NCI-H1694 (cell line): ENCODE measurements around the gene AFAP1.

Source experiments
- DNase-seq: peaks from one replicate; lab custom pipeline; 2025; lab: John Stamatoyannopoulos, UW

The AFAP1 gene

DNA sequence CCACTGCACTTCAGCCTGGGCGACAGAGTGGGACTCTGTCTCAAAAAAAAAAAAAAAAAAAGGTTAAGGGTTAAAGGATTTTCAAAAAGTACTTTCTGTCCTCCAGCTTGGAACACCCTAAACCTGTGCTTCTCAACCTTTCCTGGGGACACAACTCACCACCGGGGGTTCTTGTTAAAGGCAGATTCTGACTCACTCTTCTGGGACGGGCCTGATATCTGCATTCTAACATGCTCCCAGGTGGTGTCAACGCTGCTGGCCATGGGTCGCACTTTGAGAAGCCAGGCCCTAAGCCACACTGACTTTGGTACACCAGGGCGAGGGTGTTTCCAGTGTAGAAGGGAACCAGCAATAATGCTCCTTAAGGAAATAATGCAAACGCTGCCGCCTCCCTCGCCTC is 46.1 kb downstream of the AFAP1 start:
- DNase-seq: no peak

DNA sequence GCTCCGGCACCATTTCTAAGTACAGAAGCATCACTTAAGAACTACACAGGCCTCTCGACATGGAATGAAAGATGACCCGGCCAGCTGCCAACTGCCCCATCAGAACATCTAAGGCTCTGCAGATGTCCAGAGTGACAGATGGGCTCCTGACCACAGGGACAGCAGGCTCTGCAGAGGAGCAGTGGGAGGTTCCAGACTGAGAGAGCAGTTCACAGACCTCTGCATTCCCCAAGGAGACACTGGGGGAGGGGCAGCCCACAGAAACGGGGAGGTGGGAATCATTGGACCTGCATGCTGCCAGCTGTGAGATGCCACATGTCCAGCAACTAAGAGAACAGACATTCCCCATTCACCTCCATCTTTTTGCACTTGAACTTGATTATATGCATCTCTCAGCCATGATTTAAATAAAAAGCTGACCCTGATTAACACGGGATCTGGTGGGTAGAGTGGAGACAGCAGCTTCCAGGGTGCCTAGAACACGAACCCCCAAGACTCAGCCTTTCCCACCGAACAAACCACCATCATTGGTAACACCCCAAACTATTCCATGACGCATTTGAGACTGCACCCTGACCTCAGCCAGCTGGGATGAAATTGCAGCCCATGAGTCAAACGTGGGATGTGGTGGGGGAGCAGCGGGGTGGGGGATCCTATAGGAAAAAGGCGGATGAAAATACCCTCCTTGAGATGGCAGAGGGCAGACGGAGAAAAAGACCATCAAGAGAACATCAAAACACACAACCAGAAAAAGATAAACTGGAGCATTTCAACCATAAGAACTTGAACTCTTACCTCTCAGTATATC is 47.2 kb downstream of the AFAP1 start:
- no peak for DNase-seq

DNA sequence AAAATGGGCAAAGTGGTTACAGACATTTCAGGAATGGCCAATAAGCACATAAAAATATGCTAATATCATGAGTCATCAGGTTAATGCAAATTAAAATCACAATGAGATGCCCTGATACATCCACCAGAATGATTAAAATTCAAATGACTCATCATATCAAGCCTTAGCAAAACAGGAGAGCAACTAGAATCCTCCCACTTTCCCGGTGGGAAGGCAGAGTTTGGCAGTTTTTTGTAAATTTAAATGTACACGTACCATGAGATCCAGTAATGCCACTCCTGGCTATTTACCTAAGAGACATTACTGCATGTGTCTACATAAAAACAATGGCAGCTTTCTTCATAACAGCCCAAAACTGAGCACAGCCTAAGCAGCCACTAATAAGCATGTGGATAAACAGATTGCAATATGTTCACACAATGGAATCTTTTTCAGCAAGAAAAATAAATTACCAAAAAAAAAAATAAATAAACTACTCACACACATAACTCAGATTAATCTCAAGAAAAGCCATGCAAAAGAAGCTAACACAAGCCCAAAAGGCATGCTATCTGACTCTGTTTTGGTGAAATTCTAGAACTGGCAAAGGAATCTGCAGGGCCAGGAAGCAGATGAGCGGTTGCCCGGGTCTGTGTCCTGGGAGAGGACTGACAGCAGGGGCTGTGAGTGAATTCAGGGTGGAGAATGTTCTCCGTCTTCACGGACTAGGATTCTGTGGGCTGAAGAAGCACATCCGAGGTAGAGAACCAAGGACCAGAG is 48.8 kb downstream of the AFAP1 start:
- DNase-seq: peak; percentile 27

DNA sequence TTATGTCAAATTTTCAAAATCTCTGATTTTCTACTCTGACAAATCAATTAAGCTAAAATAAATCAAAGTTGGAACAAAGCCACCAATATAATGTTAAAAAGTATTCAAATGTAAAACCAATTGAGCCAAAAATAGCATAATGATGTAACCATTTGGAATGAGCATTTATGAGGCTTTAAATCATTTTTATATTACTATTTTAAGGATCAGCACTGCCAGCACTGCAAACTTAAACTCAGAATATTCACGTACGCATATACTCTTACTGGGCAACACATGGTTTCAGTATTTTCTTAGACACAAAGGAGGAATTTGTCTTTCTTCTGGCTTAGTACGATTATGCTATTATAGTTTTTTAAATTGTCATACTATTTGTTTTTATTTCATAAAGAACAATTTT is 52.2 kb downstream of the AFAP1 start:
- DNase-seq: no peak

DNA sequence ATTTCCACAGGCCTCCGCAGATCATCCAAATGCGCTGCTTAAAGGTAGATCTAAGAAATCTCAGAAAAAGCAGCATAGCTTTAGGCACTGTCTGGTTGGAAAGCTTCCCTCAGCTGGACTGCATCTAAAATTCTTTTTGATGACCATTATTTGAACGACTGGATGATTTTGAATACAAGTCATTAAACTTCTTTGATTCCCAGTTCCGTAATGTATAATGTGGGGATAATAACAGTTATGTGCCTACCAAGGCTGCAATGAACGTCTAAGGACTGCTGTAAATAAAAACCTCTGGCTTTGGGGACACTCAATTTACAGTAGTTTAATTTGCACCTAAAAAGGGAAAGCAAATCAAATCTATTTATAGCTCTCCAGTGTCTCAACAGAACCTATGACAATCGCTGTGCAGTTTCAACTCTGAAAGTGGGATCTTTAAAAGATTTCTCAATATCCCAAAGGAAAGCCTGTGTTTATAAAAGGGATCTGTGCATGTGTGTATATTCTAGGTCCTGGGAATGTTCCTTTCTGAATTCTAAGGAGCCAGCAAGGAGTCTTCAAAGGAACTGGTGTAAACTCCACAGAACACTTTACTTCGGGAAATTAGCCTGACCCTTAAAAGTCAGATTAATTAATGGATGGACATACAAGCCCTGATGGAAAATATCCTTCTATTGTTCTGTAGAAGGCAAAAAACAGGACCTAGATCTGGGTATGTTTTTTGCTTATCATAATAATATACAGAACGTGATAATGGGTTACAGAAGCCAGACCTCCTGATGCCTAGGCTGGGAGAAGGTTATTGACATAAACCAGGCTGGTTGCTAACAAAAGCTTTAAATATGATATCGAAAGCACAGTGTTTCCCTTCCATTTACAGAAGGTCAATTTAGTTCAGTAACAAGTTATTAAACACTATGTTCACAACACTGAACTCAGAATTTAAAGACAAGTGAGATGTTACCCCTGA is 53.4 kb downstream of the AFAP1 start:
- DNase-seq: no peak

DNA sequence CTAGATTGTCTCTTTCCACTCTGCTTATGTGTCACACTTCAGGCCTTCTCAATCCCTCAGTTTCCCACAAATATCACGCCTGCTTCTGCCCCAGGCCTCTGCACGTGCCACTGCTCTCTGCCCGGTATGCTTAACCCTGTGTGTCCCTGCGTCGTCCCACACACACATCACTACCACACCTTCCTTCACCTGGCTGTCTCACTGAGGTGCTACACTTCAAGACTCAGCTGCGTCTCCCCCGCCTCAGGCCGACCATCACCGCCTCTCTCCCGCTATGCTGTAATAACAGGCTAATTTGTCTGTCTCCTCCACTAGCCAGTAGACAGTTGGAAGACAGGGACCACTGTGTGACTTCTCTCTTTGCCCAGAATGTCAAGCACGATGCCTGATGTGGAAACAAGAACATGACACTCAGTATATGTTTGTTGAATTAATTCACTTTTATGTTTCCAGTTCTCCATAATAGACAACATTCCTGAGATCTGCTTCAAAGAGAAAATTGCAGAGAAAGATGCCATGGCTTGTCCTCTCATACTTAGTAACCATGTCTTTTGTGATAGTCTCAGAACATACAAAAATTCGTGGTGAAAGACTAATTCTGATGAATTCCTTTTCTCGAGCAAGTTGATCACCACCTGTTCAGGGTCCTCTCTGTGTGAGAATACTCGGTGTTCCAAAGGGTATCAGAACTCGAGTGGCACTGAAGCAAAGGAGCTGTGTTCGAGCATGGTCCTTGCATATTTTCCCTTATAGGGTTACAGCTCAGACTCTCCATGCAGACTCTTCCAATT is 54.2 kb downstream of the AFAP1 start:
- DNase-seq: no peak

DNA sequence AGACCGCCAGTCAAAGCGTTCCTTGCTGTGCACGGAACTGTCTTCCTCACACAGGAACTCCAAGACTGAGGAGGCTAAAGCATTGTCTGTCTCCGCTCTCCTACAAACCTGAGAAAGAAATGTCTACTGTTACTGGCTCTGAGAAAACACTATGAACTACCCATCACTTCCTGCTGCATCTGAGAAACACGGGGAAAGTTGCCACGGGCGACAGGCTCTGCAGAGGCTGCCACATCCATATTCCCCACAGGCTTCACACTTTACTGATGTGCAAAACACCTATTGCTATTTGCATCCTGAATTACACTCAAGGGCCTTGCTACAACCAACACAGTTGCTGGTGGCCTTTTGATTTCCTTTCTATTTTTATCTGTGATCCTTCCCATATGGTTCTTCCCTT is 59.0 kb downstream of the AFAP1 start:
- DNase-seq: no peak

DNA sequence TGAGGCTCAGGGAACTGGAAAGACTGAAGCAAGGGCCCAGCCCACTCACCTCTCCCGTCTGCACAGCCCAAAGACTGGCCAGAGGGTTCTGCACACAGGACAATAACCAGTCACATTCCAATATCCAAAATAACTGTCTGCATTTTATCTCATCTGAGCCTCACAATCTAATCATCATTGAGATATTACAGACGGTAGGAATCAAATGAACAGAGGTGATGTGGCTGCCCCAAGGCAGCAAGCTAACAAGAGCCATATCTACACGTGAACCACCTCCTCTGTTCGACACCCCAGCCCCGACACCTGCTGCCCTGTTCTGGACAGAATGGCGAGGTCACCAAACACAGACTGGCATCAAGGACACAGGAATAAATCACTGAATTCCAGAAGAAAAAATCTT is 60.5 kb downstream of the AFAP1 start:
- no peak for DNase-seq

DNA sequence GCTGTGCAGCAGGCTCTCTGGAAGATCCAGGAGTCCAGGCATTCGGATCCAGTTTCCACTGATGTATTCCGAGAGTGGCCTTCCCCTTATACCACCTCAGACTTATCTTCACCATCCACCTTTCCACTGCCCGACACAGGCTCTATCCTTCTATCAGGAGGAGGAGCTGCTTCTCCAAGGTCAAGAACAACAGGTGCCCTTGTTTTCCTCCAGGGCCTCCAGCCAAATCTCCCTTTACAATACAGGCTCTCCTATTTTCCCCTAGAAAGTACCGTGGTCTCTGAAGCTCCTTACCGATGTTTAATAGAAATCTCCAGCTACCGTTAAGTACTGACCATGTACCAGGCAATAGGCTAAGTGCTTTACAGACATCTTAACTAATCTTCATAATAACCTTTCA is 61.3 kb downstream of the AFAP1 start:
- no peak for DNase-seq

DNA sequence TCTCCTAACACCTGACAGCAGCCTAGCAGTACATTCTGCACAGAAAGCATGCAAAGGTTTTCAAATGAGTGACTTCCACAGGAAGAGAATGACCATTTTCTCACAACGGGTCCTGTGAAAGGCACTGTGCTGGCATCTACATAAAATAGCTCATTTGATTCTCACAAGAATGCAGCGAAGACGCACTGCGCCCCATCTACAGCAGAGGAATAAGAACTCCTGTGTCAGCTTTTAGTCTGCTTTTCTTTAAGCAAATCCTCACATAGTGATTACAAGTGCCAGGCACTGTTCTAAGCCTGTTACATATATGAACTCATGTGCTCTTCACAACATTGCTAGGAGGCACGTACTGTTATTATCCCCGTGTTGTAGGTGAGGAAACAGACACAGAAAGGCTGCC is 62.5 kb downstream of the AFAP1 start:
- no peak for DNase-seq

DNA sequence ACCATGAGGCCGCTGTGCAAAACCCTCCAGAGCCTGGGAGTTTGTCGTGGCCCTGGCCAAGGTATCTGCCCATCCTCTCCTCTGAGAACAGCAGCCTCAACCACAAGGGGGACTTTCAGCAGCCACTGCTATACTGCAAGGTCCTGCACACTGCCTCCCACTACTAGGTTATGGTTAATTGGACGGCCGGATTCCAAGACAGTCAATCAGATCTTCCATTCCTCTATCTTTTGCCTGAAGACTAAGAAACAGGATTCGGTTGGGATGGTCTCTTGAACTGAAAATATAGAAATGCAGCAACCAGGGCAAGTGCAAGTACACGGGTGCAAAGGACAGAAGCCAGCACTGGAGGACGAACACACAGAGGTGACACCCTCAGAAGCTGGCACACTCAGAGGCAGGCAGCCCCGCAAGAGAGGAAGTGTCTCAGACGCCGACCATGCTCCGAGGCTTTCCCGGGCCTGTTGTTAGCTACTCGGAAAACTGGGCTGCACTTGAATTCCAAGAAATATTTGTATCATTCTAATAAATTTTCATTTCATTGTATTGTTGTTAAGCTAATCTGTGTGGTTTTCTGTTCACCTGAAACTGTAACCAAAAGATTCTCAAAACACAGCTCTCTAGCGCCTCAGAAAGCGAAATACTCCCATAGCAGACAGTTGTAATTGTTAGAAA is 63.3 kb downstream of the AFAP1 start:
- DNase-seq: no peak

DNA sequence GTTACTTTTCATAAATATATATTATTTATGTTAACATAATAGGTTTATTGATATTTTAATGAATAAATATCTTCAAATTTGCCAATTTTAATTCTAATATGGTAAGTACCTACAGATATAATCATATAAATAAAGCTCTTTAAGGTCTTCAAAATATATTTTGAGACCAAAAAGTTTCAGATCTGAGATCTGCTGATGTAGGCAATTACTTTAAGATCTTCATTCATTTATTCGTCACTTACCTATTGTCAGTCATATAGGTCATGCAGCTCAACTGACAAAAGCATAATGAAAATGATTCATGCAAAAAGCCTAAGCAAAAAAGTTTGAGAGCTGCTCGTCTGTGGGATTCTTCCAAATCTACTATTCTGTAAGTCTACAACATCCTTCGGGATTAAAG is 64.8 kb downstream of the AFAP1 start:
- no peak for DNase-seq

DNA sequence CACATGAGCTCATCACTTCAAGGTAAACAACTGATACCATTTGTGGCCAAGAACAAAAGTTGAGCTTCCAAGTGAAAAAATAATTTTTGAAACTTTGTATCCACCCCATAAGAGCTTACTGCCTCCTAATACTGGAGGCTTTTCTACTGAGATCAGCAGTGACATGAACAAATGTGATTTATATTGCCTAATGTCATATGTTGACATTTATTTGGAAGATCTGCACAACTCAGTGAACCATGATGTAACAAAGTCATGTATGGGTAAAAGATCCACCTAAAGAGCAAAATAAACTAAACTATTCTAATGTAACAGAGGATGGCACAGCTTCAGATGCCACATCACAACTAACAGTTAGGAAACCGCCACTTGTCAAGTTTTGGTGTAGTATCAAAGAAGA is 65.8 kb downstream of the AFAP1 start:
- no peak for DNase-seq

DNA sequence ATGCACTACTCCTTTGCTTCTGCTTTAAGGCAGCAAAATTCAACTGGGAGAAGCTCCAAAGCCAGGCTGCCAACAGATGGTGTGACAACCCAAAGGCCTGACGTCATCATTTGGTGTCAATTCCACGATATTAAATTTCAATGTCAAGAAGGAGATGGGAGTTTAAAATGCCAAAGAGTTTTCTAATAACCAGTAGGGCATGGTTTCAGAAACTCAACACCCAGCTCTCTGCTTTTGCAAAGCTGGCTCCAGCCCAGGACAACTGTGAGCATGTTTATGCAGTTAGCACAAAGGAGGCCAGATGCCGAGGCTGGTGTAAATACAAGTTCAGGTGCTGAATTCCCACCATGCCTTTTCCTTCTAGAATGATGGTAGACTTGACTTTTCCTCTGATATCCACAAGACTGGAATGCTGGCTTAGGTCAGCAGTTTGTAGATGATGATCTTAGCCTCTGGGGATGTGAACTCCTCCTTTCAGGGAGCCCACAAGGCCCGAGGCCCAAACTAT is 67.3 kb downstream of the AFAP1 start:
- peak; percentile 94 for DNase-seq

DNA sequence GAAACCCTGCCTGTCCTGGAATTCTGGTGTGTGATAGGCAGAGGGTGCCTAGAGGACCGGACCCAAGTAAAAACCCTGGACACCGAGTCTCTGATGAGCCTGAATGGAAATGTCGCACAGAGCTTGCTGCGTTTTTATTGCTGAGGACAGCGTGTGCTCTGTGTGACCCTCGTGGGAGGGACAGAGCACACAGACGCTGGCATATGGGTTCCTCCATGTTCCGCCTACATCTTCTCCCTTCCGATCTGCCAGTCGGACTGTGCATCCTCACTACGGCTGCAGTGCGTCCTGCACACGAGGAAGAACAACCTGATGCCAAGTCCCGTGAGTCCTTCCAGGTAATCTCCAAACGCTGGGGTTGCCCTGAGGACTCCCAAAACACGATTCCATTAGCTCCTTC is 68.3 kb downstream of the AFAP1 start:
- DNase-seq: no peak

DNA sequence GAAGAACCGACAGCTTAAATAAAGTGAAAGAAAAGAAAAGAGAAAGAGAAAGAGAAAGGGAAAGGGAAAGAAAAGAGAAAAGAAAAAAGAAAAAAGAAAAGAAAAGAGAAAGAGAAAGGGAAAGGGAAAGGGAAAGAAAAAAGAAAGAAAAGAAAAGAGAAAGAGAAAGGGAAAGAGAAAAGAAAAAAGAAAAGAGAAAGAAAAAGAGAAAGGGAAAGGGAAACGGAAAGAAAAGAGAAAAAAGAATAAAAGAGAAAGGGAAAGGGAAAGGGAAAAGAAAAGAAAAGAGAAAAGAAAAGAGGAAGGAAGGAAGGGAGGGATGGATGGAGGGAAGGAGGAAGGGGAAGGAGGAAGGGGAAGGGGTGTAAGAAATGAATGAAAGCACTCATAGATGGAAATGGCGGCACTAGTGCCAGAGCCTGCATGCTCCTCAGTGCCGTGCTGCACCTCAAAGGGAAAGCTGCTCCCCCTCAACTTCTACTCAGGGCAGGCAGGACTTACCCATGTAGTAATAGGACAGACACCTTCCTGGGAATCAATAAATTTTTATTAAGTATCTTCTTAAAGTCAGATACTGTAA is 70.7 kb downstream of the AFAP1 start:
- DNase-seq: no peak

DNA sequence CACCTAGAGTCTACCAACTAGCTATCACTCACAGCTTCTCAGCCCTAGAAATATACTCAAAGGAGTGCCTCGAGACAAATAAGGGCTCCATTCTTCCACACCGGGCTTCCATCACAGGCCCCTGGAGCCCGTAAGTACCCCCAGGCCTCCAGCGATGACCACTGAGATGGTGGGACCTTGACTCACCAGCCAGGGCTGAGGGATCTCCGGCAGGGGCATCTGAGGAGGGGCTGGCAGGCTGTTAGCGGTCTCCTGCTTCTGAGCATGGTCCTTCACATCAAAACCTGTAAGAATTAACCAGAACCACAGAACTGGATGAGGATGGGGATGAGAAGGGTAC is 71.3 kb downstream of the AFAP1 start:
- no peak for DNase-seq

DNA sequence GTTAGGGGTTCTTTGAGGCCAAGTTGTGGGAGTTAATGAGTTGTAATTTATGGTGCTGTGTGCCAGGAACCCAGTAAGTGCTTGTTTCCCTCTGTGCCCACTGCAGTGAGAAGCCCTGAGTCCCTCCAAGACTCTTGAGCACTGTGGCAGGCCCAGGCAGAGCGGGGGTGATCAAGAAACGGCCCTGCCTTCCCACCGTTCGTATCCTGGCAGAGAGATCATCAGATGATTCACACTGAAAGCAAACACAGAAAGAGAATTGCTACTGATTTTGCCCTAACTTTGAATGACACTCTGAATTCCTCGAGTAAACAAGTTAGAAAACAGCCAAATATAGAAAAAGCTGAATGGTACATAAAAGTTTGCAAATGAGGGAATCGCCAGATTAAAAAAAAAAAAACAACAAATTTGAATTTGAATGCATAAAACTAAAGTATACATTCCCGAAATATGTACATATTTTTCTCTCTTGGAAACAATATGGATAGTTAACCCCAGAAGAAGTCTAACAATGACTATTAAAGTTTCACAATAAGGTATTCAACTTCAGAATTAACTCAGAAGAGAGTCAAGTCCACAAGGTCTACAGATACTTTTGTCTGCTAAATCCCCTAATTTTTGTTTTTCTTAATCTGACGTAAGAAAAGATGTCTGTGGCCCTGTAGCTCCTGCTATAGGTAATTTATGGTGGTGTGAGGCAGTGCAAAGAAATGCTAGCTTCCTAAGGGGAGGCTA is 71.8 kb downstream of the AFAP1 start:
- no peak for DNase-seq

DNA sequence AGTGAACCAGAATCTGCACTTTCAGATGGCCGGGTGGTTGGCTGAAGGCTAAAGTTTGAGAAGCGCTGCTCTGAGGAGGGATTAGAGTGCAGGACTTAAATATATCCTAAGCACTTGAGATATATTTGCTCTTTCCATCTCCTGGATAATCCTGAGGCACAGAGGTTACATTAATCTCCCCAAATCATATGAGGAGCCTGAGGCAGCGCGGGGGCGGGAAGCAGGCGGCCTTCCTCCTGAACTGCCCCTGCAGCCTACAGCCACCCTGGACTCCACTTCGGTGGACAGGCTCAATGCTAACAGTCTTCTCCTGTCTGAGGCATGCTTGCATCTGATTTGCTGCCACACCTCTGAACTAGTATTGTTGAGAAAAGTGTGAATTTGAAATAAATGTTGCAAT is 72.5 kb downstream of the AFAP1 start:
- DNase-seq: no peak

DNA sequence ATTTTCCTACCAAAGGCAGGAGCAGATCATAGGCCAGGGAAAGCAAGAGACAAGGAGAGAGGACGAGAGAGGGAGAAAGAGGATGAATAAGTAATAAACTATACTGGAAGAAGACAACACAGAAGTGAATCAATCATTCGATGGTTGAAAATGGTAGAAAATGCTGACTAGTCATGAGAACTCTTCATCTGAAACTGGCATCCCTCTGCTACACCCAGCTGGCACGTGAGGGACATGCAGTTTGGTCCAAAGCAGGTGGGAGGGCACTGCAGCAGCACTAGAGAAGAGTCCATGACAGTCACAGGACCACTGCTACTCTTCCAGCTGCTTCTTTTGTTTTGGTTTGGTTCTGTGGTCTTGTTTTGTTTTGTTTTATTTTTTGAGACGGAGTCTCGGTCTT is 74.1 kb downstream of the AFAP1 start:
- DNase-seq: no peak
